ENCODE results near the gene RHBDD1.

RHBDD1 gene

DNA sequence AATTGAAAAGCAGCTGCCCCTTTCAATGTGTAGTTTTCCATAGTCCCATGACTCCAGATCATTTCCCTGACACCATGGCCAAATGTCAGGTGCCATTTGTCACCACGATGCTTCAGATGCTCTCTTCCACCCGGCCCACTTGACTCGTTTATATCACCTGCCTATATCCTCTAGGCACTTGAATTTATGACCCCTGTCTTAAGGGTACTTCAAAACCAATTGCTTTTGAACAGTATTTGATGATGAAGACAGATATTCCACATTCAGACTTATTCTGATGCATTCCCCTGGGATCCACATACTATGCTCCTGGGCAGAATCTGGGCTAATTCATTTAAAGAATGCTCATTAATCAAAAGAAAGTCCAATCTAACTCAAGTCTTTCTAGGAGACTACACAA, 16.9 kb upstream of the RHBDD1 start:
- Histone ChIP-seq H2BK120ac (ENCODE audit: insufficient read depth, low read length, poor library complexity) (no peak overlapping the region), H3K9me3 (ENCODE audit: insufficient read depth, low read depth, low read length) (peaks cover 1% of the 10 kb centered on the region), H3K79me1 (ENCODE audit: low read length) (no peaks in the 10 kb centered on the region), H3K4me1 (ENCODE audit: control insufficient read depth in 1 of 2, insufficient read depth in 2 of 2, low read length in 2 of 2) (no peaks in the 10 kb centered on the region), H3K36me3 (ENCODE audit: control insufficient read depth in 1 of 2, insufficient read depth in 2 of 2, low read length in 2 of 2) (no peaks in the 10 kb centered on the region), H2BK5ac (ENCODE audit: low read depth, low read length, poor library complexity) (no peak overlapping the region), H3K23ac (ENCODE audit: low read length) (no peak overlapping the region), H3K18ac (ENCODE audit: low read length) (no peak overlapping the region), H2AFZ (ENCODE audit: insufficient read depth, low read length, poor library complexity) (no peak overlapping the region), H3K27me3 (ENCODE audit: insufficient read depth, low read length) (no peaks in the 10 kb centered on the region), H4K91ac (ENCODE audit: low read depth, low read length) (no peak overlapping the region), H3K14ac (ENCODE audit: low read length) (no peak overlapping the region), H3K4ac (ENCODE audit: low read depth, low read length) (no peak overlapping the region), H3K9ac (ENCODE audit: low read length) (no peak overlapping the region), H4K8ac (ENCODE audit: low read depth, low read length) (no peak overlapping the region), H3K4me3 (ENCODE audit: low read depth, low read length) (no peak overlapping the region), H3K27ac (ENCODE audit: low read depth, low read length) (no peak overlapping the region), H2AK5ac (ENCODE audit: low read length) (no peak overlapping the region), H4K12ac (ENCODE audit: low read depth, low read length) (no peak overlapping the region), H3K79me2 (ENCODE audit: control insufficient read depth, insufficient read depth, low read length, poor library complexity) (no peaks in the 10 kb centered on the region), H2BK12ac (ENCODE audit: low read length) (no peak overlapping the region), H3K4me2 (ENCODE audit: low read length) (no peak overlapping the region)
- WGBS (ENCODE audit: extremely low coverage, insufficient coverage, insufficient read length) = no CpG with 5 or more reads among the region's 3 CpGs
- DNase-seq = no peak

GRCh38 chr2:226825056-226825455, 10.8 kb upstream of the RHBDD1 start:
- Histone ChIP-seq H3K4me2 (ENCODE audit: low read length) (no peak overlapping the region), H2BK120ac (ENCODE audit: insufficient read depth, low read length, poor library complexity) (no peak overlapping the region), H2AK5ac (ENCODE audit: low read length) (no peak overlapping the region), H3K79me1 (ENCODE audit: low read length) (no peaks in the 10 kb centered on the region), H3K36me3 (ENCODE audit: control insufficient read depth in 1 of 2, insufficient read depth in 2 of 2, low read length in 2 of 2) (no peaks in the 10 kb centered on the region), H2AFZ (ENCODE audit: insufficient read depth, low read length, poor library complexity) (no peak overlapping the region), H3K27me3 (ENCODE audit: insufficient read depth, low read length) (no peaks in the 10 kb centered on the region), H2BK12ac (ENCODE audit: low read length) (no peak overlapping the region), H3K23ac (ENCODE audit: low read length) (no peak overlapping the region), H3K14ac (ENCODE audit: low read length) (no peak overlapping the region), H3K79me2 (ENCODE audit: control insufficient read depth, insufficient read depth, low read length, poor library complexity) (no peaks in the 10 kb centered on the region), H3K27ac (ENCODE audit: low read depth, low read length) (no peak overlapping the region), H4K8ac (ENCODE audit: low read depth, low read length) (no peak overlapping the region), H3K18ac (ENCODE audit: low read length) (no peak overlapping the region), H3K4me3 (ENCODE audit: low read depth, low read length) (no peak overlapping the region), H3K4me1 (ENCODE audit: control insufficient read depth in 1 of 2, insufficient read depth in 2 of 2, low read length in 2 of 2) (no peaks in the 10 kb centered on the region), H3K4ac (ENCODE audit: low read depth, low read length) (no peak overlapping the region), H4K91ac (ENCODE audit: low read depth, low read length) (no peak overlapping the region), H3K9me3 (ENCODE audit: insufficient read depth, low read depth, low read length) (no peaks in the 10 kb centered on the region), H4K12ac (ENCODE audit: low read depth, low read length) (no peak overlapping the region), H3K9ac (ENCODE audit: low read length) (no peak overlapping the region), H2BK5ac (ENCODE audit: low read depth, low read length, poor library complexity) (no peak overlapping the region)
- DNase-seq = no peak
- no CpG with 5 or more reads among the region's 2 CpGs for WGBS (ENCODE audit: extremely low coverage, insufficient coverage, insufficient read length)

DNA sequence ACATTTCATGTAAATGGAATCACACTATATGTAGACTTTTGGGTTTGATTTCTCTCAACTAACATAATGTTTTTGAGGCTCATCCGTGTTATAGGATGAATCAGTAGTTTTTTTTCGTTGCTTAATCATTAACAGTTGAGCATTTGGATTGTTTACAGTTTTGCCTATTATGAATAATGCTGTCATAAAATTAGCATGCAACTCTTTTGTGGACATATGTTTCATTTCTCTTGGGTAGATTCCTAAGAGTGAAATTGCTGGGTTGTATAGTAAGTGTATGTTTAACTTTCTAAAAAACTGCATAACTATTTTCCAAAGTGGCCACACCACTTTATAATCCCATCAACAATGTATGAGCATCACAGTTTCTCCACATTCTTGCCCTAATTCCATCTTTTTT, 7.7 kb upstream of the RHBDD1 start:
- no peak overlapping the region for H3K4ac ChIP-seq (ENCODE audit: low read depth, low read length)
- no peaks in the 10 kb centered on the region for H3K9me3 ChIP-seq (ENCODE audit: insufficient read depth, low read depth, low read length)
- no peak overlapping the region for H3K4me2 ChIP-seq (ENCODE audit: low read length)
- no peak overlapping the region for H2BK5ac ChIP-seq (ENCODE audit: low read depth, low read length, poor library complexity)
- H3K27ac ChIP-seq (ENCODE audit: low read depth, low read length) = no peak overlapping the region
- H3K23ac ChIP-seq (ENCODE audit: low read length) = no peak overlapping the region
- no peaks in the 10 kb centered on the region for H3K79me1 ChIP-seq (ENCODE audit: low read length)
- no peak overlapping the region for H2BK12ac ChIP-seq (ENCODE audit: low read length)
- H4K12ac ChIP-seq (ENCODE audit: low read depth, low read length) = no peak overlapping the region
- no peak overlapping the region for H4K91ac ChIP-seq (ENCODE audit: low read depth, low read length)
- H3K9ac ChIP-seq (ENCODE audit: low read length) = no peak overlapping the region
- DNase-seq = no peak
- WGBS (ENCODE audit: extremely low coverage, insufficient coverage, insufficient read length) = no CpG with 5 or more reads among the region's 2 CpGs
- H4K8ac ChIP-seq (ENCODE audit: low read depth, low read length) = no peak overlapping the region
- no peak overlapping the region for H3K18ac ChIP-seq (ENCODE audit: low read length)
- H2AK5ac ChIP-seq (ENCODE audit: low read length) = no peak overlapping the region
- H3K4me3 ChIP-seq (ENCODE audit: low read depth, low read length) = no peak overlapping the region
- H3K27me3 ChIP-seq (ENCODE audit: insufficient read depth, low read length) = no peaks in the 10 kb centered on the region
- no peaks in the 10 kb centered on the region for H3K79me2 ChIP-seq (ENCODE audit: control insufficient read depth, insufficient read depth, low read length, poor library complexity)
- H3K36me3 ChIP-seq (ENCODE audit: control insufficient read depth in 1 of 2, insufficient read depth in 2 of 2, low read length in 2 of 2) = no peaks in the 10 kb centered on the region
- no peaks in the 10 kb centered on the region for H3K4me1 ChIP-seq (ENCODE audit: control insufficient read depth in 1 of 2, insufficient read depth in 2 of 2, low read length in 2 of 2)
- no peak overlapping the region for H3K14ac ChIP-seq (ENCODE audit: low read length)
- H2BK120ac ChIP-seq (ENCODE audit: insufficient read depth, low read length, poor library complexity) = no peak overlapping the region
- H2AFZ ChIP-seq (ENCODE audit: insufficient read depth, low read length, poor library complexity) = no peak overlapping the region

GRCh38 chr2:226829721-226830631, 5.9 kb upstream of the RHBDD1 start:
- H4K12ac ChIP-seq (ENCODE audit: low read depth, low read length) = no peak overlapping the region
- H3K27me3 ChIP-seq (ENCODE audit: insufficient read depth, low read length) = no peaks in the 10 kb centered on the region
- H4K91ac ChIP-seq (ENCODE audit: low read depth, low read length) = no peak overlapping the region
- no peak for DNase-seq
- H3K9me3 ChIP-seq (ENCODE audit: insufficient read depth, low read depth, low read length) = no peaks in the 10 kb centered on the region
- no peak overlapping the region for H2BK5ac ChIP-seq (ENCODE audit: low read depth, low read length, poor library complexity)
- no peaks in the 10 kb centered on the region for H3K36me3 ChIP-seq (ENCODE audit: control insufficient read depth in 1 of 2, insufficient read depth in 2 of 2, low read length in 2 of 2)
- H3K9ac ChIP-seq (ENCODE audit: low read length) = no peak overlapping the region
- H3K4me3 ChIP-seq (ENCODE audit: low read depth, low read length) = no peak overlapping the region
- no peaks in the 10 kb centered on the region for H3K4me1 ChIP-seq (ENCODE audit: control insufficient read depth in 1 of 2, insufficient read depth in 2 of 2, low read length in 2 of 2)
- H3K23ac ChIP-seq (ENCODE audit: low read length) = no peak overlapping the region
- H3K4me2 ChIP-seq (ENCODE audit: low read length) = no peak overlapping the region
- no peak overlapping the region for H2AFZ ChIP-seq (ENCODE audit: insufficient read depth, low read length, poor library complexity)
- no peak overlapping the region for H2BK120ac ChIP-seq (ENCODE audit: insufficient read depth, low read length, poor library complexity)
- no peak overlapping the region for H3K27ac ChIP-seq (ENCODE audit: low read depth, low read length)
- no peak overlapping the region for H2AK5ac ChIP-seq (ENCODE audit: low read length)
- no peak overlapping the region for H3K4ac ChIP-seq (ENCODE audit: low read depth, low read length)
- no peak overlapping the region for H2BK12ac ChIP-seq (ENCODE audit: low read length)
- H4K8ac ChIP-seq (ENCODE audit: low read depth, low read length) = no peak overlapping the region
- H3K79me2 ChIP-seq (ENCODE audit: control insufficient read depth, insufficient read depth, low read length, poor library complexity) = no peaks in the 10 kb centered on the region
- H3K14ac ChIP-seq (ENCODE audit: low read length) = no peak overlapping the region
- WGBS (ENCODE audit: extremely low coverage, insufficient coverage, insufficient read length) = no CpG with 5 or more reads among the region's 8 CpGs
- no peak overlapping the region for H3K18ac ChIP-seq (ENCODE audit: low read length)
- no peaks in the 10 kb centered on the region for H3K79me1 ChIP-seq (ENCODE audit: low read length)
